ENCODE results near the gene SOWAHC. TPM values are rescaled to one million over a fixed set of nuclear protein-coding genes. Genes with fewer than 3 reads are reported as not detected.

SOWAHC gene
- total RNA-seq, 2 donors from 2014 or later = 11.1 to 14.9 TPM

DNA sequence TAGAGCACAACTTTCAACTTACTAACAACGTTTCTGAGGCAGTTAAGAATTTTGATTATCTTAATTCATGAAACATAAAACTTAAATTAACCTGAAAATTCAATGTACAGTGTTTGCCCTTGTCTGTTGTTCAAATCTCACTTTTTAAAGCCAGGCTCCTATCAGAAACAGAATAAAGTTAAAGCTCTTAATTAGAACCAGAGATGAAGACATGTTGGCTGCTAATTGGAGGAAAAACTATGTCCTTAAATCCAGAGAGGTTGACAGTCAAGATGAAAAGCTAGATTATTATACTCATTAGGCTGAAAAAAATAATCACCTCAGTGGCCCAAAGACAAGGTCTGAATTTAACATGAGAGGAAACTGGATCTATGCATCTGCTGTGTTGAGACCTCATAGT, 52.3 kb downstream of the SOWAHC start:
- no peak for DNase-seq
- Mint-ChIP-seq H3K4me1 (no peaks in the 10 kb centered on the region), H3K36me3 (ENCODE audit: low read depth) (no peaks in the 10 kb centered on the region), H3K4me3 (no peak overlapping the region), H3K27ac (no peak overlapping the region), H3K27me3 (ENCODE audit: insufficient read depth) (peaks cover 3% of the 10 kb centered on the region), H3K9me3 (no peaks in the 10 kb centered on the region)
- H3K4me3 ChIP-seq (ENCODE audit: low read length) = no peak overlapping the region
- H3K27me3 ChIP-seq (ENCODE audit: control insufficient read depth, insufficient read depth, low read length, poor library complexity, severe bottlenecking) = no peaks in the 10 kb centered on the region
- H3K36me3 ChIP-seq (ENCODE audit: control insufficient read depth, insufficient read depth, low read length) = no peaks in the 10 kb centered on the region
- H3K4me1 ChIP-seq (ENCODE audit: control insufficient read depth, insufficient read depth, low read length) = no peaks in the 10 kb centered on the region
- no peak overlapping the region for H3K27ac ChIP-seq (ENCODE audit: low read depth, low read length)
- H3K9ac ChIP-seq (ENCODE audit: extremely low read depth, low read length, poor library complexity, severe bottlenecking) = no peak overlapping the region
- TF ChIP-seq, protein P1, sequence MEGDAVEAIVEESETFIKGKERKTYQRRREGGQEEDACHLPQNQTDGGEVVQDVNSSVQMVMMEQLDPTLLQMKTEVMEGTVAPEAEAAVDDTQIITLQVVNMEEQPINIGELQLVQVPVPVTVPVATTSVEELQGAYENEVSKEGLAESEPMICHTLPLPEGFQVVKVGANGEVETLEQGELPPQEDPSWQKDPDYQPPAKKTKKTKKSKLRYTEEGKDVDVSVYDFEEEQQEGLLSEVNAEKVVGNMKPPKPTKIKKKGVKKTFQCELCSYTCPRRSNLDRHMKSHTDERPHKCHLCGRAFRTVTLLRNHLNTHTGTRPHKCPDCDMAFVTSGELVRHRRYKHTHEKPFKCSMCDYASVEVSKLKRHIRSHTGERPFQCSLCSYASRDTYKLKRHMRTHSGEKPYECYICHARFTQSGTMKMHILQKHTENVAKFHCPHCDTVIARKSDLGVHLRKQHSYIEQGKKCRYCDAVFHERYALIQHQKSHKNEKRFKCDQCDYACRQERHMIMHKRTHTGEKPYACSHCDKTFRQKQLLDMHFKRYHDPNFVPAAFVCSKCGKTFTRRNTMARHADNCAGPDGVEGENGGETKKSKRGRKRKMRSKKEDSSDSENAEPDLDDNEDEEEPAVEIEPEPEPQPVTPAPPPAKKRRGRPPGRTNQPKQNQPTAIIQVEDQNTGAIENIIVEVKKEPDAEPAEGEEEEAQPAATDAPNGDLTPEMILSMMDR (conservative IDR thresholded peaks at IDR 0.05) = no peak
- H3K9me3 ChIP-seq (ENCODE audit: control insufficient read depth, low read length) = no peaks in the 10 kb centered on the region
- 71% methylated on average over 1 of the region's 1 CpG; no CpG with 5 or more reads in 1 of the 2 experiments for WGBS, 2 experiments (ENCODE audit: insufficient coverage in 1 of 2, insufficient read length in 1 of 2)

Other genes with a start within 250 kb of the SOWAHC start
- 100 to 1,000 TPM; 103 to 120 TPM for gene SEPTIN10, start 398 bp upstream of the SOWAHC start, total RNA-seq
- gene RGPD5, start 179.9 kb downstream of the SOWAHC start, total RNA-seq = 100 to 1,000 TPM; 128 to 161 TPM

Measured in endodermal cell (in vitro differentiated cells).